GM12873 (cell line): ENCODE data around the gene MCEMP1.

Experiments
- CTCF ChIP-seq: IDR thresholded peaks from 2 replicates; pipeline ENCODE4 v1.5.1; 2012; ENCODE audit warnings: low read depth, mild to moderate bottlenecking, moderate library complexity, low read length, control low read depth; ENCODE audit not compliant: insufficient read depth; ENCODE audit errors: missing control alignments

Gene MCEMP1

GRCh38 chr19:7645656-7646425 is 31.0 kb upstream of the MCEMP1 start:
- TF ChIP-seq CTCF: no peak

- TF ChIP-seq CTCF: no peak
These were observed 30.5 kb upstream of the MCEMP1 start for GRCh38 chr19:7646426-7646700.

GRCh38 chr19:7647156-7647555 is 29.7 kb upstream of the MCEMP1 start:
- no peak for TF ChIP-seq CTCF

- no peak for TF ChIP-seq CTCF
These were observed 28.4 kb upstream of the MCEMP1 start for GRCh38 chr19:7648265-7649014.

GRCh38 chr19:7650148-7650547 is 26.7 kb upstream of the MCEMP1 start:
- TF ChIP-seq CTCF: no peak

- TF ChIP-seq CTCF: peak; percentile 89
These were observed 24.7 kb upstream of the MCEMP1 start for GRCh38 chr19:7652061-7652641.

GRCh38 chr19:7654401-7654800 is 22.5 kb upstream of the MCEMP1 start:
- TF ChIP-seq CTCF: no peak
